Islet of Langerhans (tissue), 1 donor: ENCODE results near the gene BROX.
"Not testable (repeated sequence)": the region's sequence is repeated elsewhere in the genome, so short reads cannot be mapped to it uniquely, and the experiment has no call there.

ENCODE experiments used
- FAIRE-seq: peaks from one replicate; lab custom pipeline; 2011; peaks lifted over from hg19 to GRCh38; lab: Jason Lieb, UNC

BROX gene

GRCh38 chr1:222732216-222733159, 20.1 kb downstream of the BROX start:
- no peak for FAIRE-seq

GRCh38 chr1:222734740-222735139, 22.4 kb downstream of the BROX start:
- peak; percentile 51 for FAIRE-seq

DNA sequence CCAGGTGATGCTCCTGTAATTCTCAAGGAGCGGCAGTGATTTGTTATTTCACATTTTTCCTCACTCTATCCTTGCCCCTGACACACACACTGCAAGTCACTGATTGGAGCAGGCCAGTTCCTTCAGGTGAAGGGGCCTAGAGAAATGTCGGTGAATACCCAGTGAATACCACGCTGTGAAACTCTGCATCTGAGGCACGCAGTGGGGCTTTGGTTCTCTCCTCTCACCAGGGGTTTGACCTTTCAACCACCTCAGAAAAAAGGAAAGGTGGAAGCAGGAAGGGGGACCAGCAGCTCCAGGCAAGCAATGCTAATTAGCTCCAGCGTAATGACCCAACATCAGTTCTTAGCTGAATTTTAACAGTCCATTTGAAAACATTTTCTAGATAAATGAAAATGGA, 24.1 kb downstream of the BROX start:
- no peak for FAIRE-seq

GRCh38 chr1:222736972-222737371, 24.6 kb downstream of the BROX start, which contains the start of gene FAM177B:
Gene FAM177B, plus strand, starts transcription at chr1:222737202. Its CDS starts 9,344 bp downstream, at chr1:222746546.
- FAIRE-seq: peak; percentile 93

DNA sequence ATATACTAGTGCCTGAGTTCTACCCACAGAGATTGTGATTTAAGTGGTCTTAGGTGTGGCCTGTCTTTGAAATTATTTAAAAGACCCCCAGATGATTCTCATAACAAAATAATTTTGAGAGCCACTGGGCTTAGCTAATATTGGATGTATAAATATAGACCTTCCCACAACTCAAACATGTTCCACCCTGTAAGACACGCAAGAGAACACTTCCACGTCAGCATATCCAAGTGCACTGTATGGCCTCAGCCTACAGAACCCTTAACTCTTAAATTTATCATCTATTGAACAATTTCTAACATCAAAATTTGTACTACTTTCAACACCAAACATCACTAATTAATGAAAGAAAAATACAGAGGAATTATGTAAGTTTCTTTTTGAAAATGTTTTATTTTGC, 27.1 kb downstream of the BROX start:
- FAIRE-seq: no peak

DNA sequence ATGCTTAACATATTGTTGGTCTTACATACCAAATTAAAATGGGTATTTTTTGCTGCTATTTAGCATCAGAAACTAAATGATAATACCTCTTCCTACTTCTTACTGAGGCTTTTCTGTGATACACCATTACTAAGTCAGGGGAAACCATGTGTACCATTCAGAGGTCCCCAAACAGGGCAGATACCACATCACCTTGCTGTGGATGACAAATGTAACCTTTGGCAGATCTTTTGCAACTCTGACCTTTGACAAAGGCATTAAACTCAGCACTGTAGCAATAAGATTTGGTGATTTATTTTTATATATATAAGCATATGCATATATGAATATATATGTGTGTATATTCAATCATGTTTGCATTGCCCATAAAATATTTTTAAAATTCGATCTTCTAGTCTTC, 27.6 kb downstream of the BROX start:
- FAIRE-seq: no peak

DNA sequence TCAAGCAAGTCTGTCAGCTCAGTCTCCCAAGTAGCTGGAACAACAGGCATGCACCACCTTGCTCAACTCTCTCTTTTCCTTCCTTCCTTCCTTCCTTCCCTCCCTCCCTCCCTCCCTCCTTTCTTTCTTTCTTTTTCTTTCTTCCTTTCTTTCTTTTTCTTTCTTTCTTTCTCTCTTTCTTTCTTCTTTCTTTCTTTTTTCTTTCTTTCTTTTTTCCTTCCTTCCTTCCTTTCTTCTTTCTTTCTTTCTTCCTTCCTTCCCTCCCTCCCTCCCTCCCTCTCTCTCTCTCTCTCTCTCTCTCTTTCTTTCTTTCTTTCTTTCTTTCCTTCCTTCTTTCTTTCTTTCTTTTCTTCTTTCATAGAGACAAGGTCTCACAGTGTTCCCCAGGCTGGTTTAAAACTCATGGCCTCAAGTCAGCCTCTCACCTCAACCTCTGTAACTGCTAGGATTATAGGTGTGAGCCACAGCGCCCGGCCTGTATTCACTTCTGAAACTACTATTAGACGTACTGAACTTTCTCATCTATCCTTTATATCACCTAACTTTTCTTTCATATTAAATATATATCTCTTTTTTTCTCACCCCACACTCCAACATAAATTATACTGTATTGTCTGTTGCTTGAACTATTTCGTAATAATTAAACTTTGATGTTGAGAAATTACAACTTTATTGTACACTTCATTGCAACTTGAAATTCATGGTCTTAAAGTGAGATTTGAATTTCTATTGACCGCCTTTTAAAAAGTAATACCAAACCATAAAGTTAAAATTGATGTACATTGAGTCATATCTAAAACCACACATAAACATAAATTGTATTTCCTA, 29.5 kb downstream of the BROX start:
- FAIRE-seq: peak; percentile 95

DNA sequence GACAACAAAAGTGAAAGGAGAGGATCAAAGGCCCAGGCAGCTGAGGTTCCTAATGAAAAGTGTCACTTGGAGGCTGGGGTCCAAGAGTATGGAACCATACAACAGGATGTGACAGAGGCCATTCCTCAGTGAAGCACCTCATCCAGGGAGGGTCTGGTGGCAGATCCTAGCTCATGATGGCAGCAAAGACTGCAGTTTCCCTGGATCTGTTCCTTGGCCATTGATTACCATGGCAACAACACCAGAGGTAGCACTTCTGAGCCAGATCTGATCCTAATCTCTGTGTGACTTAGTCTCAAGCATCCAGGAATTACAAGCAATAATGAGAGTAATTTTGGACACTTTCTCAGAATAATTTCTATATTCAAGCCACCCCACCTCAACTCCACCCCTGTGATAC, 37.6 kb downstream of the BROX start:
- FAIRE-seq: no peak

DNA sequence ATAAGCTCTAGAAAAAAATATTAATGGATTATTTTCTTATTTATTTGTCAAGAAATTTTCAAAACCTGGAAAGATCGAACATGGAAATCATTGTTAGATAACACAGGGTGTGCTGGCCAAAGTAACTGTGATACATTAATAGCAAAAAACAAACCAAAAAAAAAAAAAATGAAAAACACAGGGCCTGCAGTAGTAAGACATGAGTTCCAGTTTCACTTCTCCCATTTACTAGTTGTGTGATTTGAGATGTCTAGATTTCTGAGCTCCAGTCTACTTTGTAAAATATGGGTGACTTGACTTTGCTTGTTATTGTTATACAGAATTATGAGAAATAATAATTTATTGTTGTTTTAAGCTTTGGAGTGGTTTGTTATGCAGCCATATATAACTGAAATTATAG, 38.3 kb downstream of the BROX start:
- no peak for FAIRE-seq

- no peak for FAIRE-seq
These were observed 38.9 kb downstream of the BROX start for GRCh38 chr1:222751255-222751654.

- FAIRE-seq: no peak
These were observed 42.2 kb downstream of the BROX start for GRCh38 chr1:222754366-222755139.

GRCh38 chr1:222757646-222758268, 45.4 kb downstream of the BROX start:
- no peak for FAIRE-seq

DNA sequence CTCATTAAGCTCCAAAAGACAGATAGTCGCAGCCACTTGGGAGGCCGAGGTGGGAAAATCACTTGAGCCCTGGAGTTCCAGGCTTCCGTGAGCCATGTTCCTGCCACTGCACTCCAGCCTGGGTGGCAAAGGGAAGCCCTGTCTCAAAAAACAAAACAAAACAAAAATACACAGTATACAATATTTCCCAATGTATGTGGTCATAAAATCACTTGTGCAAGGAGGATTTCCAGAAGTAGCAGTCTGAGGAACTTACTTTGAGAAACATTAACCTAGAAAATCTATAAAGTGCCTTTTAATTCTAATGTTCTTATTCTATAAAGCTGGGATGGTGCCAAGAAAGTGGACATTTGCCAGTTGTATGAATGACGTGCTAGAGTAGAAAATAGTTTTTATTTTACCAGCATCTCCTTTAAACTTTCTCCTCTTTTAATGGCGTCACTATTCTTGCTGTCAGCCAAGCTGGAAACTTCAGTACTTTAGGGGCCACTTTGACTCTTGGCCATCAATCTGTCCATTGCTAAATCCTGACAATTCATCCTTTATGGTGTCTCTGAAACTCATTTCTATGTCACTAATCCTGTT, 47.2 kb downstream of the BROX start:
- no peak for FAIRE-seq

GRCh38 chr1:222761083-222761482, 48.7 kb downstream of the BROX start:
- FAIRE-seq: no peak

DNA sequence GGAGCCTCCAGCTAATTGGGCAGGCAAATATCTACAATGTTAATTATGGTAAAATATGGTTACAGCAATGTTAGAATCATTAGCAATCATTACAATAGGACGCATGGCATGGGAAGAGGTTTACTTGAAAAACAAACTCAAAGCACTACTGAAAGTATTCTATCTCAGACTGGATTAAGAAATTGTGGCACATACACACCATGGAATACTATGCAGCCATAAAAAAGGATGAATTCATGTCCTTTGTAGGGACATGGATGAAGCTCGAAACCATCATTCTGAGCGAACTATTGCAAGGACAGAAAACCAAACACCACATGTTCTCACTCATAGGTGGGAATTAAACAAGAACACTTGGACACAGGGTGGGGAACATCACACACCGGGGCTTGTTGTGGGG, 49.8 kb downstream of the BROX start:
- not testable (repeated sequence) for FAIRE-seq

GRCh38 chr1:222767152-222767571, 54.8 kb downstream of the BROX start:
- FAIRE-seq: no peak

GRCh38 chr1:222768592-222768991, 56.2 kb downstream of the BROX start:
- FAIRE-seq: no peak

DNA sequence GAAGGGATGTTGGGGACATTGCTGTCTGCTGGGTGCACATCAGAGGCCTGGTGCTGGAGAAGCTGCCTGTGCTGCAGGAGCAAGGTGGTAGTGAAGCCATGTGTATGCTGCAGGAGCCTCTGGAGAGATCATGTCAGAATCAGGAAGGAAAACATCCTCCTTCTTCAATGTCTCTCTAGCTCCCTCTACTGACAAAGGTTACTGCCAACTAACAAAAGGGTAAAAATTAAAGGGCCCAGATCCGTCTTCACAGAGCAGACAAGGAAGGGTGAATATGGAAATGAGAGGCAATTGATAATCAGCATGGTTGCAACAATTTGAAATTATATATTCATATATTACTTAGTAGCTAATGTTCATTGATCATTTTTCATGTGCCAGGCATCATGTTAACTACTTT, 56.8 kb downstream of the BROX start:
- FAIRE-seq: no peak

DNA sequence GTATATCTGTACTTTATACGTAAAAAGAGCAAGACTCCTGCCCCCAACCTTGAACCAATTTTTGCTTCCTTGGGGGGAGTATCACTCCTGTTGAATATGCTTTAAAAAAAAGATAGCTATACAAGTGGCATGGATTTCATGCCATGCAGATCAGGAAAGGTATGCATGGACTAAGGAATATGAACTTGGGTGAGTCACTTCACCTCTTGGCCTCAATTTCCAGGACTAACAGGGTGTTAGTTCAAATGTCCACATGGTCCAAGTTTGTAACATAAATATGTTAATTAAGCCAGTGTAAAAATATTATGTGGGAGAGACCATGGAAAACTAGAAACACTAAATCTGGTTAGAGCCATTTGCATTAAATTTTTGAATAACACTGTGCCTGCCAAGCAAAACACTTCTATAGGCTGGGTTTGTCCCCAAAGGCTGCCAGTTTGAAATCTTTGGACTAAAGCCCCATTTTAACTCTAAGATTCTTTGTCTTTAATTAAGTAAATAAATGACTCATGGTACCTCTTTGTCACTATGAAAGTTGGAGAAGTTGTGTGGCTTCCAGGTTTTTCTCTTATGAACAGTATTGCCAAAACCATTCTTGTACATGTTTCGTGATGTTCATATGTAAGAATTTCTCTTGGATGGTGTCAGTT, 57.7 kb downstream of the BROX start:
- FAIRE-seq: no peak

DNA sequence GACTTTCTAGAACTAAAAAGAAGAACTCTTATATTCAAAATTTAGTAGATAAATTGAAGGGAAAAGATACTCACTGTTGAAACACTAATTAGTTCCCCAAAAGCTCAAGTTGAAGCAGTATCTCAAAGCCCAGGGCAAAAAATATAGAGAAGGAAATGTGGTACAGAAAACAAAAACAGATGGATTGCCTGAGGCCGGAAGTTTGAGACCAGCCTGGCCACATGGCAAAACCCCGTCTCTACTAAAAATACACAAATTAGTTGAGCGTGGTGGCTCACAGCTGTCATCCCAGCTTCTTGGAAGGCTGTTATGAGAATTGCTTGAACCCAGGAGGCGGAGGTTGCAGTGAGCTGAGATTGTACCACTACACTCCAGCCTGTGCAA, 60.6 kb downstream of the BROX start:
- no peak for FAIRE-seq

DNA sequence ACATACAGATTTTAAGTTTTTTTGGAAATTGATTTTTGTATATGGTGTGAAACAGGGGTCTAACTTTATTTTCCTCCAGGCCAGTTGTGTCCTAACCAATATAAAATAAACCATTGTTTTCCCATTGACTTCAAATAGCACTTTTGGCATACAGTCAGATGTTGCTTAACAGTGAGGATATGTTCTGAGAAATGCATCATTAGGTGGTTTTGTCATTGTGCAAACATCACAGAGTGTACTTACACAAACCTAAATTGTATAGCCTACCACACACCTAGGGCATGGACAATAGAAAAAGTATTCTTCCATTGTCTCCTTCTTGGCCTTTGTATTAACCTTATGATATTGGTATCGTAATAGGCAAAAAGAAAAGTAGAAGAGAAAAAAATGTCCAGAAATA, 65.1 kb downstream of the BROX start:
- FAIRE-seq: no peak
